DMS 273 (cell line): ENCODE results near the gene EXOC3L1.
A peak's percentile ranks its signal among the peaks of the same experiment; 100 is the strongest.

Experiments used
- DNase-seq: peaks from one replicate; lab custom pipeline; 2025; ENCODE audit not compliant: unreplicated experiment; lab: John Stamatoyannopoulos, UW

The EXOC3L1 gene, protein sequence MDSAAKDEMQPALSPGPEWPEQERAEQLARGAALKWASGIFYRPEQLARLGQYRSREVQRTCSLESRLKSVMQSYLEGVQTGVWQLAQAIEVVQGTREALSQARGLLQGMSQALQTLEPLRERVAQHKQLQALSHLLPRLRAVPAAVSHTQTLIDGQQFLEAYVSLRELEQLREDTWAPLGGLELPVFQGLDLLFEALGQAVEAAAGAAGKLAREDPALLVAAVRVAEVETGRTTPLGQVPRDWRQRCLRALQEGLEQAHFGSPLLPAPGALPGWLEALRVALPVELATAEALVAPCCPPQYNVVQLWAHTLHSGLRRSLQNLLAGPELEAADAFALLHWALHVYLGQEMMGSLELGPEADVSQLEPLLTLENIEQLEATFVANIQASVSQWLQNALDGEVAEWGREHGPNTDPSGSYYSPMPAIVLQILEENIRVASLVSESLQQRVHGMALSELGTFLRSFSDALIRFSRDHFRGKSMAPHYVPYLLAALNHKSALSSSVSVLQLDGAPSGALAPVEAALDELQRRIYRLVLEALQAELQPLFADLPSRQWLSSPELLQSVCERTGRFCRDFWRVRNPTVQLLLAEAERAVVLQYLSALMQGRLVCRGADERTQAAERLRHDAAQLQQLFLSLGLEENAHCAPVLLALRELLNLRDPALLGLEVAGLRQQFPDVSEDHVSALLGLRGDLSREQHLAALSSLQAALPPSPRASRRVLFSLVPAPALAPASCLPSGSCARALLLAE

GRCh38 chr16:67190041-67190440, at the start of gene EXOC3L1:
EXOC3L1 (minus strand) TSS chr16:67190136; CDS start chr16:67189676, 460 bp downstream.
- DNase-seq: no peak

- no peak for DNase-seq
Observed at GRCh38 chr16:67238806-67239470, 49.0 kb upstream of the EXOC3L1 start.

- DNase-seq: no peak
Observed at GRCh38 chr16:67238278-67238575, 48.3 kb upstream of the EXOC3L1 start.

- DNase-seq: no peak
Observed at GRCh38 chr16:67237396-67238277, 47.7 kb upstream of the EXOC3L1 start.

DNA sequence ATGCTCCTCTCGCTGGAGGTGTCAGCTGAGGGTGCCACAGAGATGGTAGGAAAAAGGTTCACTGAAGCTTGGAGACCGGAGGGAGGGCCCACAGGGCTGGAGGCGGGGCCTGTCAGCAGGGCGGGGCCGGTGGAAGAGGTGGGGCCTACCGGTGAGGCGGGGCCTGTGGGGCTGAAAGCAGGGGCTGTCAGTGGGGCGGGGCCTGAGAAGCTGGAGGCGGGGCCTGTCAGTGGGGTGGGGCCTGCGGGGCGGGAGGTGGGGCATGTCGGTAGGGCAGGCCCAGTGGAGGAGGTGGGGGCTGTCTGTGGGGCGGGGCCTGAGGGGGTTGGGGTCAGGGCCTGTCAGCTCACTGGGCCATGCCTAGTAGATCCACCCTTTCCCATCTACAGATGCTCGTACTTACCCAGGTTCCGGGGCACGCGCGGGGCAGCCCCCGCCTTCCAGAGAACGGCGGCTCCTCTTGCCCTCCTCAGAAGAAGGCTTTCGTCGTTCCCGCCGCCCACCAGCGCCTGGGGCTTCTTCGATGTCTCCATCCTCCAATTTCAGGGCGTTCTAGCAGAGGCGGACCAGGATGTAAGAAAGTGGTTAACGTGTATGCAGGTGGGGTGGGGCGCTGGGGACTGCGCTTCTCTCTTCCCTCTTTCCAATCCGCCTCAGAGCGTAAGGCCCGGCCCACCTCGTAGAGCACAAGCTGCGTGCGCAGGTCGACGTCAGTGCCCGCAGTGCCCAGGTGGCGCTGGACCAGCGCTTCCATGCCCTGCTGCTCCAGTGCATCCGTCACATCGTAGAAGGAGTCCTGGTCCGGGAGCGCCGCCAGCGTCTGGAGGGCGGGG, 46.8 kb upstream of the EXOC3L1 start:
- DNase-seq: peak; percentile 68

DNA sequence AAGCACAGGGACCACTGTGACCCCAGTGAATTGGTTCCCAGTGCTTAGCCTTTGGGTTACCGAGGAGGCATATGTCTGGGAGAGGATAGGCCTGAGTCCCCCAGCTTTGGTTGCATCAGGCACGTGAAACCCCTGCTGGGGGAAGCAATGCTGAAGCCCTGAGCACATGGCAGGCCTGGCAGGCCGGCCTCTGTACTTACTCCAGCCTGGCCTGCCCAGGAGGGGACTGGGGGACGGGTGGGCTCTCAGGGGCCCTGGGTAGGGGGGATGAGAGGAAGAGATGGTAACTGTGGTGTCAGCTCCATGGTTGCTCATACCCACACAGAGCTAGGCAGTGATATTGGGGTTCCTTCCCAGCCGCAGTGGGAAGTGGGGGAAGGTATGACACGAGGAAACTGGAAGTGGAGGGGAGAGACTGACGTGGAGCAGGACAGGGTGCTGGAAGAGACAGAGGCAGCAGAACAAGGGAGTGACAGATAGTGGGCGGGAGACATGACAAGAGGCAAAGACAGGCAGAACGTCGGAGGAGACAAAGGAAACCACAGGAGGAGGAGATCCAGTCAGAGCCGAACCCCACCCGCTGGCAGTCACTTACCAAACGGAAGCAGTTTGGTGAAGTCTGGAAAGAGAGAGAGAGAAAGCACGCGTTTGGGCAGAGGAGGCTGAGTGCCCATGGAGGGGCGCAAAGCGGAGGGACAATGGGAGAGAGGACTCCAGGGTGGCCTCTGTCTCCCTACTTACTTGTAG, 46.1 kb upstream of the EXOC3L1 start:
- DNase-seq: no peak

- DNase-seq: no peak
Observed at GRCh38 chr16:67234180-67234597, 44.3 kb upstream of the EXOC3L1 start.

DNA sequence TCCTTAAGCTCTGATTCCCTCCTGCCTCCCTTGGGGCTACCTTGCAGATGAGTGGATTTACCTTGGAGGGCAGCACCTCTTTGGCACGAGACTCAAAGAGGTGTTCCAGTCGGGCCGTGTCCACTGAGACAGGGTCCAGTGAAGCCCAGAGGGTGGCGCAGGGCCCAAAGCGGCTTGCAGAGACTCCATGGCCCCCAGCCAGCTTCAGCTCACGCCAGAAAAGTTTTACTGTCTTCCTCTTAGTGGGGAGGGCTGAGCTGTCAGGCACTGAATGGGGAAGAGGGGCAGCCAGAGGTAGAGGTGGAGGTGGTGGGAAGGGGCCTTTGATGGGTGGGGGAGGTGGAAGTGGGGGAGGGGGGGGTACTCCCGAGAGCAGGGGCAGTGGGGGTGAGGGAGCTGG, 43.7 kb upstream of the EXOC3L1 start:
- no peak for DNase-seq

DNA sequence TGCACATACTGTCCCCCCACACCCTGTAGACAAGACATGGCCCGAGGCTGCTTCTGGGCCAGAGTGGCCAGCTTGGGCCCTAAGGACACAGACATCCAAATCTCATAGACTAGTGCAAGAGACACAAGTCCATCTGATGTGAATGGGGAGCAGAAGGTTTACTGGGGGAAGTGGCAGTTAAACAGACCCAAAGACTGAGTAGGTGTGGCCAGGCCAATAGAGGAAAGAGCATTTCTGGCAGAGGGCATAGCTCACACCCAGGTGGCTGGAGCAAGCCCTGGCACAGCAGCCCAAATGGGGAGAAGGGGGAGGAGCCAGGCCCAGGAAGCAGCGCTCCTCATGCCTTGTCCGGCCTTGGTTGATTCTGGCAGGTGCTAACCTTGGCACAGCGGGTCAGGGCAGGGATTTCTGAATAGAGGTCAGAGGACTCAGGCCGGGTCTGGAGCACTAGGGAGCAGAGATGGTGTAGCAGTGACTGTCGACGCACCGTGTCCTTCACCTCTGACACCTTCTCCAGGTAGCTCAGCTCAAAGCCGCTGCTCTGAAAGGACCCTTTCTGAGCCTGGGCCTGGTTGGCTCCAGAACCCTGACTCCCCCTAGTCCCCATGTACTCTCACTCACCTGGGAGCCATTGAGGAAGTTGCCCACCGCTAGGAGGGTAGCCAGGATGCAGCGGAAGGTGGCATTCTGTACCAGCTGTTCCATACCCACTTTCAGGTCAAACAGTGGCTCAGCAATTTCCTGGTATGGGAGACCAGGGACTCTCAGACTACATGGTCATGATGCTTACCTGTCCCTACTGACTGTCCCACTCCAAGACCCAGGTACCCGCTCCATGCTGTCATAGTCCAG, 41.1 kb upstream of the EXOC3L1 start:
- DNase-seq: peak; percentile 33

- DNase-seq: no peak
Observed at GRCh38 chr16:67229906-67230808, 40.2 kb upstream of the EXOC3L1 start.

DNA sequence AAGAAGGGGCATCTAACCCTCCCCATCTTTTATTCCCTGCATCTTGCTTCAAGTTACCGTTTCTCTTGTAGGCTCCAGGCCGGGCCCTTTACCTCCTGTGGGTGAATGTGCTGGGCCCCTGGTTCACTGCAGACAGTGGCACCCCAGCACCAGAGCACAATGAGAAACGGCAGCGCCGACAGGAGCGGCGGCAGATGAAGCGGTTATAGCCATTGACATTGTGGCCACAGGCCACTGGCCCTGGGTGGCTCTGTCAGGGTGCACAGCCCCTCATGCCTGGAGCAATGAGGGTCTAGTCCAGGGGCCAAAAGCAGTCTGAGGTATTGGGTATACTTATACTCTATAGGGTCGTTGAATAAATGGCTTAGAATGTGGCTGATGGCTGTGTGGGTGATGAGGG, 39.0 kb upstream of the EXOC3L1 start:
- DNase-seq: no peak

DNA sequence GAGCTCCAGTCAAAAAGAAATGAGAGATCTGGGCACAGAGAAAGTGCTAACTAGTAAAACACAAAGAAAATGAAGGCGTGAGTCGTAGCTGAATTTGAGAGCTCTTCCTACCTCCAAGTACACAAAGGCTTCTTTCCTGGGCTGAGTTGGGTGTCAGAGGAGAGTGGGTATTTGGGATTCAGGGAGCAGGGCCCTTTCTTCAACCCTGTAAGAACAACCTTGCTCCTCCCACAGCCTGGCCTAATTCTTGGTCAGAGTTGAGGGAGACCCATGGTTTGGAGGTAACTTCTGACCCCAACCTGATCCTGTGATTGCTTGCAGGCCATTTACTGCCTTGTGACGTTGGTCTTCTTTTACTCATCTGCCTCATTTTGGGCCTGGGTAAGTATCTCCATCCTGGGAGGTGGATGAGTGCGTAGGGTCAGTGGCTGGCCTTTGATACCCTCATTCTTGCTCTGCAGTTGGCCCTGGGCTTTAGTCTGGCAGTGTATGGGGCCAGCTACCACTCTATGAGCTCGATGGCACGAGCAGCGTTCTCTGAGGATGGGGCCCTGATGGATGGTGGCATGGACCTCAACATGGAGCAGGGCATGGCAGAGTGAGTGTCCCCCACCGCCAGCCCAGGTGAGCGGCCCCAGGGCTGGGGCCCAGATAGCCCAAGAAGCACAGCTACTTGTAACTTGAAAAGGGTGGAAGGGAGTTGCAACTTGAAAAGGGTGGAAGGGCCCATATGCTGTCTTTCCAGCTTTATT, 38.3 kb upstream of the EXOC3L1 start:
- no peak for DNase-seq

- DNase-seq: no peak
Observed at GRCh38 chr16:67227567-67227921, 37.6 kb upstream of the EXOC3L1 start.

DNA sequence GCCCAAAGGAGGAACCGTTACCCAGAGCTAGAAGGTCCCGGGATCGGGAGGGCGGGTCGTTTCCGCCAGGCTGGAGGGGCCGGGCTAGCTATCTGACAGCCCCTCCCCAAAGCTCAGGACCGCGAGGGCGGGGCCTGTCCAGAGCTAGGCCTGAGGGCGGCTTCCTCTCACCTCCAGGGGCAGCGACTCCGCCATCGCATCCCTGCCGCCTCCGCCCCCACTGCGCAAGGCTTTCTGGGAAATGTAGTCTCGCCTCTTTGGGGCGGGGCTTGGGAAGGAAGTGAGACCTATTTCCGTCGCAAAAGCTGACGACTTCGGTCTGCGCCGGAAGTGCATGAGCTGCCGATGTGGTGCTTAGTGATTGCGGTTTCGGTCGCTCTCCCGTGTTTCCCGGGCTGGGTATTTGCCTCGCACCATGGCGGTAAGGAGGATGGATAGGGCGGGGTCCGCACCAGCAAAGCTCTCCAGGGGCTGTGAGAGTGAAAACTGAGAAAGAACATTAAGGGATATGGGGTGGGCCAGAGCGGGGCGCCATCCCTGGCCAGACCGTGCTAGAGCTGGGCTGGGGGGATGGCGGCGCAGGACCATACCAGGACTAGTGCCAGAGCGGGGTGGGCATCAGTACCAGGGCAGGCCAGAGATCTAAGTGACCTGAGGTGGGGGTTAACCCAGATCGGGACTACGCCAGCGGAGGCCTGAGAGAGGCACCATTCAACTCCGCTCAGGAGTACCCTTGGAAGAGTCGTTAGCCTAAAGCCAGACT, 37.0 kb upstream of the EXOC3L1 start, which contains the start of gene TMEM208:
Gene TMEM208 (plus strand): TSS at position 327 of the 763 bp plus-strand sequence. CDS start 89 bp downstream, at position 416.
- peak; percentile 100 for DNase-seq

GRCh38 chr16:67226295-67226803, 36.4 kb upstream of the EXOC3L1 start:
- DNase-seq: no peak

DNA sequence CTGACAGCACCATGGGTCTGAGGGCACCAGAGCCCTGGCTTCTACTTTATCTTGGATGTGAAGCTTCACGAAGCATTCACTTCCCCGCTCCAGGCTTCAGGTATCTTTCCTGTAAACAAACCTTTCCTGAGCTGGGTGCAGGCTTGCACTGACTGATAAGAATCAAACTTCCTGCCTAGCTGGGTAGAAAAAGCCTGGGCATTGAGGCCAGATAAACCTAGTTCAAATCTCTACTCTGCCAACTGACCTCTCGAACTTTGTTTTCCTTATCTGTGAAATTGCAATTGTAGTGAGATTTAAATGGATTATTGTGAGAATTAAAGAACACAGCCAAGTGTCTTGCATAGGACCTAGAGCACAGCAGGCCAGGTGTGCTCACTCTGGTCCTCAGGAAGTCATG, 34.1 kb upstream of the EXOC3L1 start:
- DNase-seq: no peak
